ENCODE results near the gene GSTM2.

DNA sequence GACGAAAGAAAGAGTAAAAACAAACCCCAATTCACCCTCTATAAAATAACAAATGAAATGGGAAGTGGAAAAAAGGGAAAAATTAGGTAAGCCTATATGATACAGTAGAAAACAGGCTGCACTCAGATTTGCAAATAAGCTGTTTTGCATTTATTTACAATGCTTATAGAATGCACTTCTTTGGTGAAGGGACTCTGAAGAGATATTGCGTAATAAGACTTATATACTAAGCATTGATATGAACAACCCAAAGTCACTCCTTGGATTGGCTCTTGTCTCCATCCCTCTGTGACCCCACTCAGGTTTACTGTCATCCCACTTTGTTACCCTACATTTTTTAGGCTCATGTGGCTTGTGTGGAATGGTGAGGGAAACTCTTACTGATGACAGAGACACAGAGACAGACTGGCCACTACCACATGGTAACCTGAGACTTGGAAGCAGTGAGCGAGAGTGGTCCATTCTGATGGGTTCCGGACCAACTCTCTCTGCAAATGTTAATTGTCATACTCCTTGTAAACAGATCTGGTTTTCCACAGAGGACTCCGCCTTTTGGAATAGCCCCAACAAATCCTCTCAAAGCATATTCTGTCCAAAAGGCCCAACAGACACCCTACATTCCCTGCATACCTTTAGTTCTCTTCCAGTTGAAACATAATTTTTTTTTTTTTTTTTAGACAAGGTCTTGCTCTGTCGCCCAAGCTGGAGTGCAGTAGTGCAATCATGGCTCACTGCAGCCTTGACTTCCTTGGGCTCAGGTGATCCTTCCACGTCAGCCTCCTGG lies 55.2 kb downstream of the GSTM2 start:
- TF ChIP-seq CTCF (conservative IDR thresholded peaks at IDR 0.05) (no peak), EZH2 (IDR thresholded peaks at IDR 0.05; ENCODE audit: low read depth) (no peak)
